ENCODE measurements around the gene HABP4. TPM values are rescaled to one million over a fixed set of nuclear protein-coding genes. Genes with fewer than 3 reads are reported as not detected.

HABP4 gene
- total and polyA plus RNA-seq, 10 of the 15 experiments (the other 5 are each of a cell fraction or from before 2014, with no cell fraction given): 1.6 to 15.4 (median 11.6) TPM

DNA sequence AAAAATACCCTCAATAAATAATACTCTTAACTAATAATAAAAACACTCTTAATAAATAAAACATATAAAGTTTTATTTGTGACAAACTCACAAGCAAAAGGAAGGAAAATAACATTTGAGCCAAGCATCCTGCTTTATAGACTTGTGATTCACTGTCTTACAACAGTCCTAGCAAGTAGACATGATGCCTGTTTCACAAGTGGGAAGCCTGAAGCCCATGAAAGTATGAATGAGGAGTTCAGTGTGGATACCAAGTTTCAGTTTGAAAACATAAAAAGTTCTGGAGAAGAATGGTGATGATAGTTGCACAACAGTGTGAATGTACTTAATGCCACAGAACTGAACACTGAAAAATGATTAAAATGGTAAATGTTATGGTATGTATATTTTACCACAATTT lies 10.9 kb downstream of the HABP4 start (continued):
- TF ChIP-seq, protein P1, sequence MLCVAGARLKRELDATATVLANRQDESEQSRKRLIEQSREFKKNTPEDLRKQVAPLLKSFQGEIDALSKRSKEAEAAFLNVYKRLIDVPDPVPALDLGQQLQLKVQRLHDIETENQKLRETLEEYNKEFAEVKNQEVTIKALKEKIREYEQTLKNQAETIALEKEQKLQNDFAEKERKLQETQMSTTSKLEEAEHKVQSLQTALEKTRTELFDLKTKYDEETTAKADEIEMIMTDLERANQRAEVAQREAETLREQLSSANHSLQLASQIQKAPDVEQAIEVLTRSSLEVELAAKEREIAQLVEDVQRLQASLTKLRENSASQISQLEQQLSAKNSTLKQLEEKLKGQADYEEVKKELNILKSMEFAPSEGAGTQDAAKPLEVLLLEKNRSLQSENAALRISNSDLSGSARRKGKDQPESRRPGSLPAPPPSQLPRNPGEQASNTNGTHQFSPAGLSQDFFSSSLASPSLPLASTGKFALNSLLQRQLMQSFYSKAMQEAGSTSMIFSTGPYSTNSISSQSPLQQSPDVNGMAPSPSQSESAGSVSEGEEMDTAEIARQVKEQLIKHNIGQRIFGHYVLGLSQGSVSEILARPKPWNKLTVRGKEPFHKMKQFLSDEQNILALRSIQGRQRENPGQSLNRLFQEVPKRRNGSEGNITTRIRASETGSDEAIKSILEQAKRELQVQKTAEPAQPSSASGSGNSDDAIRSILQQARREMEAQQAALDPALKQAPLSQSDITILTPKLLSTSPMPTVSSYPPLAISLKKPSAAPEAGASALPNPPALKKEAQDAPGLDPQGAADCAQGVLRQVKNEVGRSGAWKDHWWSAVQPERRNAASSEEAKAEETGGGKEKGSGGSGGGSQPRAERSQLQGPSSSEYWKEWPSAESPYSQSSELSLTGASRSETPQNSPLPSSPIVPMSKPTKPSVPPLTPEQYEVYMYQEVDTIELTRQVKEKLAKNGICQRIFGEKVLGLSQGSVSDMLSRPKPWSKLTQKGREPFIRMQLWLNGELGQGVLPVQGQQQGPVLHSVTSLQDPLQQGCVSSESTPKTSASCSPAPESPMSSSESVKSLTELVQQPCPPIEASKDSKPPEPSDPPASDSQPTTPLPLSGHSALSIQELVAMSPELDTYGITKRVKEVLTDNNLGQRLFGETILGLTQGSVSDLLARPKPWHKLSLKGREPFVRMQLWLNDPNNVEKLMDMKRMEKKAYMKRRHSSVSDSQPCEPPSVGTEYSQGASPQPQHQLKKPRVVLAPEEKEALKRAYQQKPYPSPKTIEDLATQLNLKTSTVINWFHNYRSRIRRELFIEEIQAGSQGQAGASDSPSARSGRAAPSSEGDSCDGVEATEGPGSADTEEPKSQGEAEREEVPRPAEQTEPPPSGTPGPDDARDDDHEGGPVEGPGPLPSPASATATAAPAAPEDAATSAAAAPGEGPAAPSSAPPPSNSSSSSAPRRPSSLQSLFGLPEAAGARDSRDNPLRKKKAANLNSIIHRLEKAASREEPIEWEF (IDR thresholded peaks at IDR 0.05; ENCODE audit: insufficient replicate concordance, low read depth, low read length): no peak
- no peak for TF ChIP-seq EP300 (IDR thresholded peaks at IDR 0.05; ENCODE audit: borderline replicate concordance in 1 of 2, control insufficient read depth in 1 of 2, low read depth in 2 of 2, low read length in 2 of 2)

- TSS peak; percentile 52 for BruUV-seq (replicated peaks)
- H3K9me3 ChIP-seq (replicated peaks; ENCODE audit: control insufficient read depth, insufficient read depth, low read length): no peaks in the 10 kb centered on the region
- no peak overlapping the region for H3K27ac ChIP-seq (ENCODE audit: control insufficient read depth, insufficient read depth)
- FAIRE-seq: no peak
- H3K4me1 ChIP-seq (ENCODE audit: control insufficient read depth, insufficient read depth, low read length): no peaks in the 10 kb centered on the region
- POLR2A ChIA-PET: interaction anchor here (0.6 to 1.0 kb wide), 2 partner anchors 12 to 165 kb away, joined by 3 read pairs; no protein-coding TSS in a partner anchor
- intact Hi-C loops (cut with micrococcal nuclease; ENCODE audit: unreplicated experiment): no loop called here
- in situ Hi-C loops (cut with MboI): no loop called here
- H3K4me2 ChIP-seq (ENCODE audit: control insufficient read depth, insufficient read depth): no peak overlapping the region
- H2AFZ ChIP-seq (ENCODE audit: control insufficient read depth, low read depth, low read length): no peak overlapping the region
- H3K4me3 ChIP-seq: no peak overlapping the region
- H3K9ac ChIP-seq (ENCODE audit: control insufficient read depth, insufficient read depth, low read length): no peak overlapping the region
- H3K79me2 ChIP-seq (ENCODE audit: control insufficient read depth, insufficient read depth, low read length): no peaks in the 10 kb centered on the region
- no peaks in the 10 kb centered on the region for H4K20me1 ChIP-seq (ENCODE audit: control insufficient read depth, insufficient read depth)
- CTCF ChIA-PET: no interaction called here
- RAD21 ChIA-PET (ENCODE audit: unreplicated experiment): no interaction called here
- no peak for ATAC-seq
- 93% methylated on average over 8 of the region's 8 CpGs for WGBS (ENCODE audit: insufficient coverage, insufficient replicate concordance, low lambda C conversion rate, missing lambda C conversion rate)
- H3K27me3 ChIP-seq (replicated peaks in 1 of 2; ENCODE audit: control insufficient read depth in 2 of 2, insufficient read depth in 2 of 2, low read length in 1 of 2): no peaks in the 10 kb centered on the region
- H3K36me3 ChIP-seq (ENCODE audit: control insufficient read depth in 2 of 2, insufficient read depth in 2 of 2, low read length in 1 of 2): no peaks in the 10 kb centered on the region
- SMC1A ChIA-PET (ENCODE audit: uncharacterized antibody, unreplicated experiment): no interaction called here
- no peak for DNase-seq (ENCODE audit: low read depth, low spot score)
- TF ChIP-seq, protein P2, sequence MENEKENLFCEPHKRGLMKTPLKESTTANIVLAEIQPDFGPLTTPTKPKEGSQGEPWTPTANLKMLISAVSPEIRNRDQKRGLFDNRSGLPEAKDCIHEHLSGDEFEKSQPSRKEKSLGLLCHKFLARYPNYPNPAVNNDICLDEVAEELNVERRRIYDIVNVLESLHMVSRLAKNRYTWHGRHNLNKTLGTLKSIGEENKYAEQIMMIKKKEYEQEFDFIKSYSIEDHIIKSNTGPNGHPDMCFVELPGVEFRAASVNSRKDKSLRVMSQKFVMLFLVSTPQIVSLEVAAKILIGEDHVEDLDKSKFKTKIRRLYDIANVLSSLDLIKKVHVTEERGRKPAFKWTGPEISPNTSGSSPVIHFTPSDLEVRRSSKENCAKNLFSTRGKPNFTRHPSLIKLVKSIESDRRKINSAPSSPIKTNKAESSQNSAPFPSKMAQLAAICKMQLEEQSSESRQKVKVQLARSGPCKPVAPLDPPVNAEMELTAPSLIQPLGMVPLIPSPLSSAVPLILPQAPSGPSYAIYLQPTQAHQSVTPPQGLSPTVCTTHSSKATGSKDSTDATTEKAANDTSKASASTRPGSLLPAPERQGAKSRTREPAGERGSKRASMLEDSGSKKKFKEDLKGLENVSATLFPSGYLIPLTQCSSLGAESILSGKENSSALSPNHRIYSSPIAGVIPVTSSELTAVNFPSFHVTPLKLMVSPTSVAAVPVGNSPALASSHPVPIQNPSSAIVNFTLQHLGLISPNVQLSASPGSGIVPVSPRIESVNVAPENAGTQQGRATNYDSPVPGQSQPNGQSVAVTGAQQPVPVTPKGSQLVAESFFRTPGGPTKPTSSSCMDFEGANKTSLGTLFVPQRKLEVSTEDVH (IDR thresholded peaks at IDR 0.05; ENCODE audit: low read depth, partially characterized antibody): no peak
- no peak for TF ChIP-seq EGR1 (IDR thresholded peaks at IDR 0.05; ENCODE audit: borderline replicate concordance in 1 of 2, low read depth in 2 of 2, low read length in 2 of 2)
- TF ChIP-seq TCF12 (IDR thresholded peaks at IDR 0.05; ENCODE audit: low read depth, low read length): no peak
- no peak for TF ChIP-seq RBBP5 (conservative IDR thresholded peaks at IDR 0.05)
- TF ChIP-seq, protein P3, sequence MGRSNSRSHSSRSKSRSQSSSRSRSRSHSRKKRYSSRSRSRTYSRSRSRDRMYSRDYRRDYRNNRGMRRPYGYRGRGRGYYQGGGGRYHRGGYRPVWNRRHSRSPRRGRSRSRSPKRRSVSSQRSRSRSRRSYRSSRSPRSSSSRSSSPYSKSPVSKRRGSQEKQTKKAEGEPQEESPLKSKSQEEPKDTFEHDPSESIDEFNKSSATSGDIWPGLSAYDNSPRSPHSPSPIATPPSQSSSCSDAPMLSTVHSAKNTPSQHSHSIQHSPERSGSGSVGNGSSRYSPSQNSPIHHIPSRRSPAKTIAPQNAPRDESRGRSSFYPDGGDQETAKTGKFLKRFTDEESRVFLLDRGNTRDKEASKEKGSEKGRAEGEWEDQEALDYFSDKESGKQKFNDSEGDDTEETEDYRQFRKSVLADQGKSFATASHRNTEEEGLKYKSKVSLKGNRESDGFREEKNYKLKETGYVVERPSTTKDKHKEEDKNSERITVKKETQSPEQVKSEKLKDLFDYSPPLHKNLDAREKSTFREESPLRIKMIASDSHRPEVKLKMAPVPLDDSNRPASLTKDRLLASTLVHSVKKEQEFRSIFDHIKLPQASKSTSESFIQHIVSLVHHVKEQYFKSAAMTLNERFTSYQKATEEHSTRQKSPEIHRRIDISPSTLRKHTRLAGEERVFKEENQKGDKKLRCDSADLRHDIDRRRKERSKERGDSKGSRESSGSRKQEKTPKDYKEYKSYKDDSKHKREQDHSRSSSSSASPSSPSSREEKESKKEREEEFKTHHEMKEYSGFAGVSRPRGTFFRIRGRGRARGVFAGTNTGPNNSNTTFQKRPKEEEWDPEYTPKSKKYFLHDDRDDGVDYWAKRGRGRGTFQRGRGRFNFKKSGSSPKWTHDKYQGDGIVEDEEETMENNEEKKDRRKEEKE (IDR thresholded peaks at IDR 0.05): no peak
- no peak for TF ChIP-seq LARP7 (IDR thresholded peaks at IDR 0.05)
- TF ChIP-seq RFX5 (IDR thresholded peaks at IDR 0.05; ENCODE audit: low read depth, low read length): no peak
- no peak for TF ChIP-seq FOXK2 (IDR thresholded peaks at IDR 0.05)
- no peak for TF ChIP-seq CBX3 (IDR thresholded peaks at IDR 0.05; ENCODE audit: borderline replicate concordance, low read depth)
- TF ChIP-seq SUZ12 (IDR thresholded peaks at IDR 0.05; ENCODE audit: unreplicated experiment): no peak
These were observed 11.4 kb downstream of the HABP4 start for GRCh38 chr9:96461336-96461735.

All from GM12878 (cell line).